ENCODE results near the gene UTP11. TPM values are rescaled to one million over a fixed set of nuclear protein-coding genes. Genes with fewer than 3 reads are reported as not detected.
A peak's percentile ranks its signal among the peaks of the same experiment; 100 is the strongest.
"Not testable (repeated sequence)": the region's sequence is repeated elsewhere in the genome, so short reads cannot be mapped to it uniquely, and the experiment has no call there.

The UTP11 gene
- 29.8 TPM for total RNA-seq
- long read RNA-seq, transcript UTP11-201 (8 exons, 2,019 nt), result major isoform, 41 of 46 reads
- long read RNA-seq, partial matches to known transcripts, result 3 of 46 reads
- long read RNA-seq, other reads (novel, unspliced or antisense), result 2 of 46 reads

DNA sequence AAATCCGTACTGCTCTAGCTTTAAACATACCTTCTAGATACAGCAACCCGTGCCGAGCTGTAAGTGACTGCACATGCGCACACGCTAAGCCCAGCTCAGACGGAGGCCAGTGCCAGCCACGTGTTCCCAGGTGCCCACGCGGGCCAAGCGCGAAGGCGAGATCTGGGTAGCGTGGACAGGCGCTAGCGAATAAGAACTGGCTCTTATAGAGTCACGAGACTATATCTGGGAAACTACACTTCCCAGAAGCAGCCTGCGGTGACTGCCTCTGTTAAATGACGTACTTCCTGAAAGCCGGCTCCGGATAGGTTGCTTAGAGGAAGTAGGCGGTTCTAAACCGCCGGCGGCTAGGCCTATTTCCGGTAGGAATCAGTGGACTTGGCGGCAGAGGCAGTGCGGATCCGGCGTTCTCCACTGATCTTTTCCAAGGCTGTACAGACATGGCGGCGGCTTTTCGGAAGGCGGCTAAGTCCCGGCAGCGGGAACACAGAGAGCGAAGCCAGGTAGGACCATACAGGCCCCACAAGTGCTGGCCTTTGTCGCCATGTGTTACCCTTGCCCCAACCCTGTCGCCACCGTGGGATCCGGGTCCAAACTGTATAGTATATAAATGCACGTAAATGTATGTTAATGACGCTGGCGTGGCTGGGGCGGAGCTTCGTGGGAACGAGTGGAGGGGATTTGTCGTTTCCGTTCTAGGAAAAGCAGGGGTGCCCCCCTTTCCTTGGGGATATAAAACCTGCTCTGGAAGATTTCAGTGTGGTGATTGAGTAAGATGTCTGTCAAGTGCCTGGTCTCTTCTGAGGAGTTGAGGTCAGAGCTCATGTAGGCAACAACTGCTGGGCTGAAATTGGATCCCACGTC, at the start of gene UTP11:
Gene UTP11 (plus strand): TSS at position 372 of the 864 bp plus-strand sequence. CDS start 69 bp downstream, at position 441.
- intact Hi-C loops (cut with DNase I), result loop anchor here (2.0 kb wide), 1 partner anchor 22 kb away; the partner anchor contains the start of gene SF3A3
- peak; percentile 97 for DNase-seq (ENCODE audit: low spot score)

DNA sequence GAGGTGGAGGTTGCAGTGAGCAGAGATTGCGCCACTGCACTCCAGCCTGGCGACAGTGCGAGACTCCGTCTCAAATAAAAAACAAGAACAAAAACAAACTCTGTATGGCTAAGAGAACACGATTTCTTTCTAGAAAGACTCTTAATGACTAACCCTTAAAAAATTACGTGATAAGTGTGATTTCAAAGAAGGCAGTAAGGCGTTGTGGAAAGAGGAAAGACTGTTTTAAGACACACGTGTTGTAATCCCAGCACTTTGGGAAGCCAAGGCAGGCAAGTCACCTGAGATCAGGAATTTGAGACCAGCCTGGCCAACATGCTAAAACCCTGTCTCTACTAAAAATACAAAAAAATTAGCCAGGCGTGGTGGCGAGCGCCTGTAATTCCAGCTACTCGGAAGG, 48.4 kb upstream of the UTP11 start:
- intact Hi-C loops (cut with DNase I); DNase-seq (ENCODE audit: low spot score): not testable (repeated sequence)

GRCh38 chr1:37965301-37965700, 47.2 kb upstream of the UTP11 start:
- DNase-seq (ENCODE audit: low spot score), result no peak
- intact Hi-C loops (cut with DNase I), result no loop called here

GRCh38 chr1:37973684-37974083, 38.9 kb upstream of the UTP11 start:
- DNase-seq (ENCODE audit: low spot score), result not testable (repeated sequence)
- intact Hi-C loops (cut with DNase I), result loop anchor here (10.0 kb wide), 1 partner anchor 169 kb away; the partner anchor contains the start of genes C1orf122 and YRDC

GRCh38 chr1:37974567-37974966, 38.0 kb upstream of the UTP11 start:
- no peak for DNase-seq (ENCODE audit: low spot score)
- intact Hi-C loops (cut with DNase I), result loop anchor here (10.0 kb wide), 1 partner anchor 170 kb away; the partner anchor contains the start of genes C1orf122 and YRDC

GRCh38 chr1:37975083-37975482, 37.5 kb upstream of the UTP11 start:
- DNase-seq (ENCODE audit: low spot score), result not testable (repeated sequence)
- intact Hi-C loops (cut with DNase I), result loop anchor here (10.0 kb wide), 1 partner anchor 170 kb away; the partner anchor contains the start of genes C1orf122 and YRDC

- intact Hi-C loops (cut with DNase I), result loop anchor here (10.0 kb wide), 1 partner anchor 174 kb away; the partner anchor contains the start of genes C1orf122 and YRDC
- no peak for DNase-seq (ENCODE audit: low spot score)
Observed at GRCh38 chr1:37978541-37978940, 34.0 kb upstream of the UTP11 start.

GRCh38 chr1:37983546-37983945, 29.0 kb upstream of the UTP11 start:
- no peak for DNase-seq (ENCODE audit: low spot score)
- intact Hi-C loops (cut with DNase I), result no loop called here

- no peak for DNase-seq (ENCODE audit: low spot score)
- intact Hi-C loops (cut with DNase I), result loop anchor here (5.0 kb wide), 1 partner anchor 40 kb away; the partner anchor contains the start of gene INPP5B
Observed at GRCh38 chr1:37987679-37988078, 24.9 kb upstream of the UTP11 start.

DNA sequence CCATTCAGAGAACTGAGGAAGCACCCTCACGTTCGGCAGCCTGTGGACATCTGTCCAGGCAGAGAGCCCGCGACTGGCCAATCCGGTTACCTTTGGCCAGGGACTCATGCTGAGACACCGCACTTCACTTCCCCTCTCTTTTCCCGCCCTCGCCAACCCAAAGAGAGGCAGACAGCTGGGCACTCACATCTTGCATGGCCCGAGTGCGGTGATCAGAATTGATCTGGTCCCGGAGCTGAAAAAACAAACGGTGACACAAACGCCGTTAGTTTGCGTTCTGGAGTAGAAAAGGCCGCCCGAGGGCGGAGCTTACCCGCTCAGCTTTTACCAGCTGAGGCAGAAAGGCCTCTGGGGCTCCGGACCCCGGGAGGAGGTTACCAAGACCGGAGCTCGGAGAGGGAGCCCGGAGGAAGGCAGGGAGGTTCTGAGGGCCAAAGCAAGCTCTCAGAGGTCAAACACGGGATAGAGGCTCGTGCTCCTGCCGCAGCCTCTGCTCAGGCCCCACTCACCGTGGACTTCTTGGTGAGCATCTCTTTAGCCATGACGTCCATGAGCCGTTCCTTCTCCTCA, 23.1 kb upstream of the UTP11 start:
- intact Hi-C loops (cut with DNase I), result loop anchor here (5.0 kb wide), 1 partner anchor 42 kb away; the partner anchor contains the start of gene INPP5B
- DNase-seq (ENCODE audit: low spot score), result no peak

DNA sequence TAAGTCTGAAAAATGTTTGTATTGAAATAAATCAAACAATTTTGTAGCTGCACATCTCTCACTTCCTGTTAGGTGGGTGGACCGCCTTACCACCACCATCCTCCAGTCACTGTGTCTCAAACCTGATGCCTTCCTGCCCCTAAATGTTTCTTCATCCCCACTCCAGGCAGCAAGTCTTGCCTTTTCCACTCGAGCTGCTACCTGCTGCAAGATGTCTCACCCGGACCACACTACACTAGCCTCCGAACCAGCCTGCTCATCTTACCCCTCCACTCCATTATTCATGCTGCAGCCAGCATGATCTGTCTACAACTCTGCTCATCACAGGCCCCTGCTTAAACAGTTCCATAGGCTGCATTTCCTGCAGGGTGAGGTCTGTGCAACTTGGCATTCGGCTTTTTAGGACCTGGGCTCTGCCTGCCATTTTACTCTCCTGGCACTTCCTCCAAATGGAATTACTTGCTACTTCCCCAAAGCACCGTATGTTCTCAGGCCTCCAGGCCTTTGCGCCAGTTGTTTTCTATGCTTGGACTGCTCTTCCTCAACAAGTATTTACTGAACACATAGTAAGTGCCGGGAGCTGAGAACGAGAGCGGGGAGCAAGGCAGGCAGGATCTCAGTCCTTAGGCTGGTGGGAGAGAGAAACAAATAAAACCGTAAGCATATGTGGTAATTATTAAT, 17.5 kb upstream of the UTP11 start:
- intact Hi-C loops (cut with DNase I), result no loop called here
- DNase-seq (ENCODE audit: low spot score), result no peak

GRCh38 chr1:37995751-37996345, 16.7 kb upstream of the UTP11 start:
- intact Hi-C loops (cut with DNase I), result no loop called here
- DNase-seq (ENCODE audit: low spot score), result peak; percentile 79

DNA sequence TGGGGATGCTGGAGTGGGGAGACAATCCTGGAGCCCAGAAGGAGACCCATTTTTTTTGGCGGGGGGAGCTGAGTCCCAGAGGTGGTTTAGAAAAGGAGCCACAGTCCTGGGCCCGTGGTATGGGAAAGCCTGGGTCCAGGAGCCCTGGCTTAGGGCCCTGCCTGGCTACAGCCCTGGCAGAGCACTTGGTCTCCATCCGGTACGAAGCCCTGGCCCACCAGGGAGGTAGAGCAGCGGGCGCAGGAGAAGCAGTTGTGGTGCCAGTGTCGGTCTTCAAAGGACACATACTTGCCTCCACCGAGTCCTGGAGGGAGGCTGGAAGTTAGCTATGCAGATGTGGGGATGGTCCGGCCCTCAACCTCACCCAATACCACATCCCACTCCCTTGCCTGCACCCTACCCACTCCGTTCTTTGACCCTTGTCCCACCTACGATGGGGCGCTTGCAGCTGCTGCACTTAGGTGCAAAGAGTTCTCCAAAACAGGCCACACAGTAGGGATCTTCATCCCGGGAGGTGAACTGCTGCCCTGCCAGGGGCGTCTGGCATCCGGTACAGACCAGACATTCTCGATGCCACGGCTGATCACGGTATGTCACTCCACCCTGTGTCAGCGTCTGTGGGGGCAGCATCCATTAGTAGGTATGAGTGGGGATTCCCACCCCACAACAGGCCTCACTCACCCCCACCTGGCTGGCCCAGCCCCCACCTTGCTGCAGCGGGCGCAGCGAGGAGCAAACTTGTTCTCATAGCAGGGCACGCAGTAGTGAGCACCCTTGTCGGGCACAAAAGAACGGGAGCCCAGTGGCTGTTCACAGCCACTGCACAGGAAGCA, 15.1 kb upstream of the UTP11 start:
- DNase-seq (ENCODE audit: low spot score), result no peak
- intact Hi-C loops (cut with DNase I), result no loop called here

DNA sequence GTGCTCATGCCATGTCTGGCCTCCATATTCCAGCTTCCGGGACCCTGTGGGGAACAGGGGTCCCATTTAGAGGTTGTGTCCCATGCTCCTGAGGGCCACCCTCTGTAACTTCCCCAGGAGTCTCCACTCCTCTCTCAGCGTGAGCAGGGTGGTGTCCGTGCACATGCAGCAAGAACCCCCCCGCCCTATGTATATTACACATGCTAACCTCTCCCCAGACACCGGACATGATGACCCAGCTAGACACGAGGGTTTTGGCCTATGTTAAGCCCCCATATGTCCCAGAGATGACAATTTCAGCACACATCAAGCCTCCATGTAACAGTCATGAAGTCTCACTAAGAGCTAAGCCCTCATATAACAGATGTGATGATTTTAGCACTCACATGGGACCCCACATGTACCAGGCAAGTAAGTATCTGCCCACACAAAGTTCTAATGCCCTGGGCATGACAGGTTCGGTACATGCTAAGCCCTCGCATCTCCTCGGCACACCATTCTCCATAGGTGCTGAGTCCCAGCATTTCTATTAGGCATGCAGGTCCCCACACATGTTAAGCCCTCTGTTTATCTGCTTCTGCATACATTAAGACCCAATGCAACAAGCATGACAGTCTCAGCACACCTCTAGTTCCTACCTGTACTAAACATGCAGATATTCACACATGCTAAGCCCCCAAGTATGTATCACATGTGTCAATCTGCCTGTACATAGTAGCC, 14.3 kb upstream of the UTP11 start:
- DNase-seq (ENCODE audit: low spot score), result no peak
- intact Hi-C loops (cut with DNase I), result no loop called here

GRCh38 chr1:37998913-37999429, 13.6 kb upstream of the UTP11 start:
- intact Hi-C loops (cut with DNase I), result no loop called here
- no peak for DNase-seq (ENCODE audit: low spot score)

DNA sequence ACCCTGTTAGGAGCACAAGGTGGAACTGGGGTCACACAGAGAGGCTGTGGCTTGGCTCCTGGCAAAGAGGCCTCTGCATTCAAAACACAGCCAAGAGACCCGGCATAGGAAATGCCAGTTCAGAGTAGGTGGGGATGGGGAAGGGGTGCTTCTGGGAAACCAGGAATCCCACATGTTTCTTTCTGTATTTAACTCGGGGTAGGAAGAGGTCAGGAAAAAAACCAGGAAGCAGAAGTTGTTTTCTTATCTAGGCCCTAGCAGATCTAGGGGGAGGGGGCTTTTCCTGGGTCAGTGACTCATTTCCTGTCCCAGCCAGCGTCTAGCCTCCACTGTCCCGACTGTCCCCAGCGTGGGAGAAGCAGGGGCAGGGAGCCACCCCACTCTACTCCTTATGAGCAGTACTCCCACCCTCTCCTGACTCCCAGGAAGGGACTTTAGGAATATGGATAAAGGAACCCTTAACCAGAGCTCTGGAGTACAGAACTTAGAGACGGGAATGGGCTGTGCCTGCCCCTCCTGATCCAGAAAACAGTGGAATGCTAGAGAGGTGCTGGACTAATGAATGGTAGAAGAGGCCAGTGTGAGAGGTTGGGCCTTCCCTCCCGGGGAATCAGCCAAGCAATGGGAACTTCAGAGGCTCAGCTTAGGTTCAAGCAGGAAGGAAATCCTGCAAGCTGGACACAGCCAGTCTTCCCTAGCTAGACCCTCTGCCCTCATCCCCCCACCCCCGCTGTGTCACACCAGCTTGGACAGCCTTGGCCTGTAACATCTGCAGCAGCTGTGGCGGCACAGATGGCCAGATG, 12.9 kb upstream of the UTP11 start:
- peak; percentile 84 for DNase-seq (ENCODE audit: low spot score)
- intact Hi-C loops (cut with DNase I), result no loop called here

- intact Hi-C loops (cut with DNase I), result no loop called here
- DNase-seq (ENCODE audit: low spot score), result no peak
Observed at GRCh38 chr1:38000233-38000528, 12.4 kb upstream of the UTP11 start.
